Gastrocnemius medialis (tissue), 4 donors: ENCODE measurements around the gene OSMR. TPM values are rescaled to one million over a fixed set of nuclear protein-coding genes. Genes with fewer than 3 reads are reported as not detected.

Source experiments
- ATAC-seq, 2 donors: fragments of 150-250 bp; one replicate each; pipeline ENCODE4 v1.9.1; 2016
- DNase-seq, 2 donors: peaks; one replicate each; pipeline ENCODE4 v3.0.0-alpha.2; 2019
- H3K27ac ChIP-seq, 4 donors: fragments of 200-600 bp; sonication (generic); 1 replicate in 1 of 4; 2 replicates in 3 of 4; pipeline ENCODE4 v1.5.1; 2016 to 2018; ENCODE audit warnings: mild to moderate bottlenecking in 2 of 4, moderate library complexity in 1 of 4
- H3K27me3 ChIP-seq, 3 donors: fragments of 200-600 bp; sonication (generic) in 2 of 3; 1 replicate in 1 of 3; 2 replicates in 2 of 3; pipeline versions ENCODE4 v1.5.1 to v1.6.0; 2016 to 2019; ENCODE audit warnings: mild to moderate bottlenecking in 1 of 3, moderate library complexity in 1 of 3
- H3K36me3 ChIP-seq, 2 donors: fragments of 200-600 bp; sonication (generic) in 1 of 2; one replicate each; pipeline ENCODE4 v1.5.1; 2017 to 2018
- H3K4me1 ChIP-seq, 2 donors: fragments of 200-600 bp; sonication (generic) in 1 of 2; one replicate each; pipeline ENCODE4 v1.5.1; 2016 to 2017; ENCODE audit warnings: mild to moderate bottlenecking in 2 of 2
- H3K4me3 ChIP-seq, 4 donors: fragments of 200-600 bp; sonication (generic) in 3 of 4; 1 replicate in 1 of 4; 2 replicates in 3 of 4; pipeline ENCODE4 v1.5.1; 2016 to 2019; ENCODE audit warnings: mild to moderate bottlenecking in 2 of 4
- H3K9me3 ChIP-seq, 3 donors: fragments of 200-600 bp; sonication (generic) in 2 of 3; 1 replicate in 1 of 3; 2 replicates in 2 of 3; pipeline ENCODE4 v1.5.1; 2016 to 2019
- CTCF ChIP-seq, 5 experiments: fragments of 450-650 bp in 3 of 5; fragments of 200-600 bp in 2 of 5; sonication (generic) in 2 of 5; IDR thresholded peaks in 4 of 5; conservative IDR thresholded peaks in 1 of 5; 1 replicate in 4 of 5; 2 replicates in 1 of 5; pipeline ENCODE4 v1.5.1; 2016 to 2019; ENCODE audit warnings: antibody characterized with exemption in 5 of 5, mild to moderate bottlenecking in 3 of 5, moderate library complexity in 3 of 5
- POLR2A ChIP-seq, 2 donors: fragments of 450-650 bp; IDR thresholded peaks; one replicate each; pipeline ENCODE4 v1.6.1; 2017; ENCODE audit warnings: antibody characterized with exemption in 2 of 2, mild to moderate bottlenecking in 2 of 2, moderate library complexity in 2 of 2
- in situ Hi-C, 4 donors: fragments of 200-750 bp; cut with MboI; loops; one replicate each; pipeline versions ENCODE4 v1.15.0 to v1.8.0; 2017; ENCODE audit warnings: low sequenced_read_pairs in 4 of 4
- intact Hi-C: fragments of 100-400 bp; cut with DNase I; formaldehyde crosslinking; loops from one replicate; pipeline ENCODE4 v1.15.1; 2023; ENCODE audit warnings: low total_unique reads
- total RNA-seq, 4 donors: library from RNA; depleted of rRNA; stranded (reverse); fragments of >200 nt; gene quantifications; one replicate each; pipeline versions ENCODE4 v1.1.0 to v1.2.3, GENCODE V29; 2016

Gene OSMR
- total RNA-seq, 4 donors from 2014 or later: 4.9 to 12.4 (median 6.5) TPM

GRCh38 chr5:38926121-38926520 is 80.3 kb downstream of the OSMR start:
- Histone ChIP-seq H3K4me1 (no peaks in the 10 kb centered on the region), H3K36me3 (no peaks in the 10 kb centered on the region), H3K4me3 (no peak overlapping the region), H3K9me3 (no peaks in the 10 kb centered on the region), H3K27me3 (no peaks in the 10 kb centered on the region), H3K27ac (no peak overlapping the region)
- DNase-seq (no peak), ATAC-seq (no peak)
- intact Hi-C loops (loop anchor here (10.0 kb wide), 1 partner anchor 501 kb away; no protein-coding TSS in a partner anchor), in situ Hi-C loops (loop anchor here in 1 of 4 donors (25.0 kb wide), 1 partner anchor 439 kb away; no protein-coding TSS in a partner anchor)
- TF ChIP-seq CTCF (IDR thresholded peaks at IDR 0.05 in 4 of 5, conservative IDR thresholded peaks at IDR 0.05 in 1 of 5) (no peak), POLR2A (IDR thresholded peaks at IDR 0.05) (no peak)

- H3K4me3 ChIP-seq: no peak overlapping the region
- ATAC-seq (no peak), DNase-seq (no peak)
- no peaks in the 10 kb centered on the region for H3K9me3 ChIP-seq
- no peak for TF ChIP-seq CTCF (IDR thresholded peaks at IDR 0.05 in 4 of 5, conservative IDR thresholded peaks at IDR 0.05 in 1 of 5)
- TF ChIP-seq POLR2A (IDR thresholded peaks at IDR 0.05): no peak
- H3K4me1 ChIP-seq: no peaks in the 10 kb centered on the region
- in situ Hi-C loops: loop anchor here in 1 of 4 donors (25.0 kb wide), 1 partner anchor 440 kb away; no protein-coding TSS in a partner anchor
- H3K27ac ChIP-seq: no peak overlapping the region
- intact Hi-C loops: loop anchor here (10.0 kb wide), 1 partner anchor 503 kb away; no protein-coding TSS in a partner anchor
- H3K36me3 ChIP-seq: no peaks in the 10 kb centered on the region
- H3K27me3 ChIP-seq: no peaks in the 10 kb centered on the region
Observed at GRCh38 chr5:38927470-38927869, 81.7 kb downstream of the OSMR start.

GRCh38 chr5:38929838-38930237 is 84.0 kb downstream of the OSMR start:
- H3K27ac ChIP-seq: no peak overlapping the region
- no peaks in the 10 kb centered on the region for H3K36me3 ChIP-seq
- no peaks in the 10 kb centered on the region for H3K4me1 ChIP-seq
- in situ Hi-C loops (loop anchor here in 1 of 4 donors (25.0 kb wide), 1 partner anchor 443 kb away; no protein-coding TSS in a partner anchor), intact Hi-C loops (loop anchor here (10.0 kb wide), 1 partner anchor 505 kb away; no protein-coding TSS in a partner anchor)
- ATAC-seq (no peak), DNase-seq (no peak)
- H3K4me3 ChIP-seq: no peak overlapping the region
- H3K9me3 ChIP-seq: no peaks in the 10 kb centered on the region
- no peak for TF ChIP-seq POLR2A (IDR thresholded peaks at IDR 0.05)
- no peak for TF ChIP-seq CTCF (IDR thresholded peaks at IDR 0.05 in 4 of 5, conservative IDR thresholded peaks at IDR 0.05 in 1 of 5)
- H3K27me3 ChIP-seq: no peaks in the 10 kb centered on the region

- Histone ChIP-seq H3K27me3 (no peaks in the 10 kb centered on the region), H3K36me3 (peaks cover 0 to 2% of the 10 kb centered on the region in 2 donors), H3K27ac (no peak overlapping the region), H3K4me1 (no peaks in the 10 kb centered on the region), H3K9me3 (no peaks in the 10 kb centered on the region), H3K4me3 (no peak overlapping the region)
- intact Hi-C loops: no loop called here
- ATAC-seq (no peak), DNase-seq (no peak)
- in situ Hi-C loops: loop anchor here in 1 of 4 donors (25.0 kb wide), 1 partner anchor 444 kb away; no protein-coding TSS in a partner anchor
- no peak for TF ChIP-seq CTCF (IDR thresholded peaks at IDR 0.05 in 4 of 5, conservative IDR thresholded peaks at IDR 0.05 in 1 of 5)
- no peak for TF ChIP-seq POLR2A (IDR thresholded peaks at IDR 0.05)
Observed at GRCh38 chr5:38931731-38932130, 85.9 kb downstream of the OSMR start.
